A673 (cell line): ENCODE measurements around the gene THAP11. TPM values are rescaled to one million over a fixed set of nuclear protein-coding genes. Genes with fewer than 3 reads are reported as not detected.

ENCODE experiments used
- BruUV-seq: library from RNA; stranded (reverse); fragments of 400-500 nt; replicated peaks from 2 replicates; lab custom pipeline; 2021; lab: Mats Ljungman, UMichigan
- CTCF ChIA-PET: fragments of 300-600 bp; sonication (Branson Sonifier 250); formaldehyde crosslinking; loops from one replicate; lab custom pipeline; 2022; ENCODE audit warnings: antibody characterized with exemption; lab: Charles Lee
- POLR2A ChIA-PET: fragments of 300-600 bp; sonication (Branson Sonifier 250); formaldehyde crosslinking; loops from one replicate; lab custom pipeline; 2022; ENCODE audit warnings: antibody characterized with exemption; ENCODE audit not compliant: low non-redundant PET; lab: Charles Lee
- DNase-seq: peaks from one replicate; pipeline ENCODE4 v3.0.0-alpha.2; 2015; ENCODE audit warnings: low spot score
- H3K27ac ChIP-seq: fragments of 200-600 bp; sonication (generic); 2 replicates; pipeline ENCODE4 v1.5.1; 2016; ENCODE audit warnings: mixed run types, low read depth, mild to moderate bottlenecking, mixed read lengths, antibody characterized with exemption, low read length; ENCODE audit not compliant: poor library complexity, severe bottlenecking
- H3K27me3 ChIP-seq: fragments of 200-600 bp; sonication (generic); replicated peaks from 2 replicates; pipeline ENCODE4 v1.6.1; 2017; ENCODE audit warnings: mixed run types, low read depth, mild to moderate bottlenecking, mixed read lengths, antibody characterized with exemption, low read length; ENCODE audit not compliant: insufficient read depth, poor library complexity
- H3K36me3 ChIP-seq: fragments of 200-600 bp; sonication (generic); 2 replicates; pipeline ENCODE4 v1.6.1; 2016; ENCODE audit warnings: mixed run types, mild to moderate bottlenecking, mixed read lengths, antibody characterized with exemption, low read length; ENCODE audit not compliant: insufficient read depth, poor library complexity, severe bottlenecking
- H3K4me1 ChIP-seq: fragments of 200-600 bp; sonication (generic); 2 replicates; pipeline ENCODE4 v1.6.1; 2017; ENCODE audit warnings: mixed run types, mild to moderate bottlenecking, mixed read lengths, antibody characterized with exemption, low read length; ENCODE audit not compliant: insufficient read depth, poor library complexity, severe bottlenecking
- H3K4me3 ChIP-seq: fragments of 200-600 bp; sonication (generic); 2 replicates; pipeline ENCODE4 v1.5.1; 2016; ENCODE audit warnings: low read depth, mixed run types, mild to moderate bottlenecking, mixed read lengths, low read length; ENCODE audit not compliant: poor library complexity, severe bottlenecking
- H3K9me3 ChIP-seq: fragments of 200-600 bp; sonication (generic); 2 replicates; pipeline ENCODE4 v1.6.1; 2016; ENCODE audit warnings: mixed run types, low read depth, mild to moderate bottlenecking, mixed read lengths, antibody characterized with exemption, low read length; ENCODE audit not compliant: poor library complexity, severe bottlenecking
- EZH2 ChIP-seq: fragments of 200-600 bp; sonication (generic); IDR thresholded peaks from 2 replicates; pipeline ENCODE4 v1.6.1; 2017; ENCODE audit warnings: borderline replicate concordance, low read depth, mild to moderate bottlenecking, mixed read lengths, antibody characterized with exemption, low read length; ENCODE audit not compliant: poor library complexity, severe bottlenecking
- intact Hi-C: fragments of 100-400 bp; cut with micrococcal nuclease; formaldehyde crosslinking; loops from one replicate; pipeline ENCODE4 v1.10.0; 2022; ENCODE audit not compliant: unreplicated experiment
- total RNA-seq: library from RNA; stranded (reverse); gene quantifications from 2 replicates; pipeline ENCODE4 v1.2.3, GENCODE V29; 2021
- TF ChIP-seq, protein P1 (sequence below): fragments of 300-800, 200-600 bp; sonication (generic); conservative IDR thresholded peaks from 2 replicates; pipeline ENCODE4 v1.5.1; 2017; ENCODE audit warnings: low read depth, mild to moderate bottlenecking, antibody characterized with exemption, low read length, moderate library complexity, mixed read lengths

Gene THAP11
- total RNA-seq, 1 experiment from 2014 or later = 48.9 TPM

DNA sequence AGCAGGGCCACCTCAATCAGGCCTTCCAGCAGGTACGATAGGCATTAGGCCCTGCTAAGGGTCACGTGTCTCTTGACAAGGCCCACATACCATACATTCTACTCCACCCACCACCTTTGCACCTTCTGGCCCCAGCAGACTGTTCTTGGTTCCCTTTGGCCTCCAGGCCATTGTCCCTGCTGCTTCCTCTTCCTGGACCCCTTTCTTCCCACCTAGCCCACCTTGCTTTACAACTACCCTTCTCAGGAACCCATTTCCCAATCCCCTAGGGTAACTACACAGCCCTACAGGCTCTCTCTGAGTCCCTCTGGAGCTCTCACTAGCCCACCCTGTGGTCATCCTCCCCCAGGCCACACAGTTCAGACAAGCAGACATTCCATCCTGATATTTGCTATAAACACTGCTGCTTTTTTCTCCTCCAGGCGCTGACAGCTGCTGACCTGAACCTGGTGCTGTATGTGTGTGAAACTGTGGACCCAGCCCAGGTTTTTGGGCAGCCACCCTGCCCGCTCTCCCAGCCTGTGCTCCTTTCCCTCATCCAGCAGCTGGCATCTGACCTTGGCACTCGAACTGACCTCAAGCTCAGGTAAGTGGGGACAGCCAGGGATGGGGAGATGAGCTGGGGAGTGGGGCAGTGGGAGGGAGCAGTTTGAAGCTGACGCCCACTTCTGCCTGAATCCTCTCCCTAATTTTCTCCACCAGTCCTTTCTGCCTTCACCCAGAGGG is 41.2 kb downstream of the THAP11 start:
- DNase-seq = no peak
- Histone ChIP-seq H3K27ac (no peak overlapping the region), H3K4me1 (peaks cover 11% of the 10 kb centered on the region), H3K9me3 (no peaks in the 10 kb centered on the region), H3K4me3 (no peak overlapping the region), H3K27me3 (no peaks in the 10 kb centered on the region), H3K36me3 (peaks cover 61% of the 10 kb centered on the region)
- BruUV-seq = no TSS peak
- POLR2A ChIA-PET = no interaction called here
- TF ChIP-seq, protein P1, sequence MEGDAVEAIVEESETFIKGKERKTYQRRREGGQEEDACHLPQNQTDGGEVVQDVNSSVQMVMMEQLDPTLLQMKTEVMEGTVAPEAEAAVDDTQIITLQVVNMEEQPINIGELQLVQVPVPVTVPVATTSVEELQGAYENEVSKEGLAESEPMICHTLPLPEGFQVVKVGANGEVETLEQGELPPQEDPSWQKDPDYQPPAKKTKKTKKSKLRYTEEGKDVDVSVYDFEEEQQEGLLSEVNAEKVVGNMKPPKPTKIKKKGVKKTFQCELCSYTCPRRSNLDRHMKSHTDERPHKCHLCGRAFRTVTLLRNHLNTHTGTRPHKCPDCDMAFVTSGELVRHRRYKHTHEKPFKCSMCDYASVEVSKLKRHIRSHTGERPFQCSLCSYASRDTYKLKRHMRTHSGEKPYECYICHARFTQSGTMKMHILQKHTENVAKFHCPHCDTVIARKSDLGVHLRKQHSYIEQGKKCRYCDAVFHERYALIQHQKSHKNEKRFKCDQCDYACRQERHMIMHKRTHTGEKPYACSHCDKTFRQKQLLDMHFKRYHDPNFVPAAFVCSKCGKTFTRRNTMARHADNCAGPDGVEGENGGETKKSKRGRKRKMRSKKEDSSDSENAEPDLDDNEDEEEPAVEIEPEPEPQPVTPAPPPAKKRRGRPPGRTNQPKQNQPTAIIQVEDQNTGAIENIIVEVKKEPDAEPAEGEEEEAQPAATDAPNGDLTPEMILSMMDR = no peak
- TF ChIP-seq EZH2 = no peak
- intact Hi-C loops = loop anchor here (1.0 kb wide), 1 partner anchor 45 kb away; no protein-coding TSS in a partner anchor
- CTCF ChIA-PET = interaction anchor here (0.5 to 2.4 kb wide), 6 partner anchors 9 to 362 kb away, joined by 3 to 15 read pairs (median 4); partner anchors contain the start of gene PSKH1

DNA sequence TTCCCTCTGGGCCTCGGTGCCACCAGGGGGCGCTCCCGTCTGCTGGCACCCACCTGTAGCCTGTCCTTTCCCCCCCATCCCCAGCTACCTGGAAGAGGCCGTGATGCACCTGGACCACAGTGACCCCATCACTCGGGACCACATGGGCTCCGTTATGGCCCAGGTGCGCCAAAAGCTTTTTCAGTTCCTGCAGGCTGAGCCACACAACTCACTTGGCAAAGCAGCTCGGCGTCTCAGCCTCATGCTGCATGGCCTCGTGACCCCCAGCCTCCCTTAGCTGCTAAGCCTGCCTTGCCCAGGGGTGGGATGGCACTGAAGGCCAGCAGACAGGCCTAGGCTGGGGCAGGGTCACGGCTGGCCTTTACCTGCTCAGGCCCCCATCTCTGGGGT is 41.7 kb downstream of the THAP11 start:
- no TSS peak for BruUV-seq
- DNase-seq = peak; percentile 57
- no peak overlapping the region for H3K27ac ChIP-seq
- peaks cover 11% of the 10 kb centered on the region for H3K4me1 ChIP-seq
- ChIA-PET CTCF (interaction anchor here (0.6 to 2.4 kb wide), 9 partner anchors 9 to 422 kb away, joined by 3 to 15 read pairs (median 6); partner anchors contain the start of genes CTRL and PSKH1), POLR2A (no interaction called here)
- no peaks in the 10 kb centered on the region for H3K9me3 ChIP-seq
- intact Hi-C loops = loop anchor here (1.0 kb wide), 1 partner anchor 44 kb away; no protein-coding TSS in a partner anchor
- no peaks in the 10 kb centered on the region for H3K27me3 ChIP-seq
- TF ChIP-seq, protein P1 = peak; percentile 93
- TF ChIP-seq EZH2 = no peak
- no peak overlapping the region for H3K4me3 ChIP-seq
- peaks cover 55% of the 10 kb centered on the region for H3K36me3 ChIP-seq

- H3K36me3 ChIP-seq = peaks cover 47% of the 10 kb centered on the region
- TF ChIP-seq, protein P1 = no peak
- TF ChIP-seq EZH2 = no peak
- no peaks in the 10 kb centered on the region for H3K27me3 ChIP-seq
- peaks cover 11% of the 10 kb centered on the region for H3K4me1 ChIP-seq
- intact Hi-C loops = no loop called here
- peak; percentile 95 for DNase-seq
- H3K4me3 ChIP-seq = no peak within 1 kb of the TSS
- no TSS peak for BruUV-seq
- ChIA-PET POLR2A (no interaction called here), CTCF (interaction anchor here (0.6 to 2.4 kb wide), 8 partner anchors 8 to 364 kb away, joined by 3 to 15 read pairs (median 6); partner anchors contain the start of genes CTRL and PSKH1)
- H3K27ac ChIP-seq = peak within 1 kb of the TSS; percentile 34
- no peaks in the 10 kb centered on the region for H3K9me3 ChIP-seq
These were observed 42.6 kb downstream of the THAP11 start, which contains the start of gene NRN1L for GRCh38 chr16:67884684-67885083. TSS of gene NRN1L (plus strand) at chr16:67884885. CDS start at chr16:67884904, 19 bp downstream.
